Measurements from ENCODE around the gene ANAPC1. TPM values are rescaled to one million over a fixed set of nuclear protein-coding genes. Genes with fewer than 3 reads are reported as not detected.
"Not testable (repeated sequence)": the region's sequence is repeated elsewhere in the genome, so short reads cannot be mapped to it uniquely, and the experiment has no call there.

ANAPC1 gene
- total RNA-seq, 6 experiments from 2014 or later = 14.4 to 40.3 (median 17.7) TPM

DNA sequence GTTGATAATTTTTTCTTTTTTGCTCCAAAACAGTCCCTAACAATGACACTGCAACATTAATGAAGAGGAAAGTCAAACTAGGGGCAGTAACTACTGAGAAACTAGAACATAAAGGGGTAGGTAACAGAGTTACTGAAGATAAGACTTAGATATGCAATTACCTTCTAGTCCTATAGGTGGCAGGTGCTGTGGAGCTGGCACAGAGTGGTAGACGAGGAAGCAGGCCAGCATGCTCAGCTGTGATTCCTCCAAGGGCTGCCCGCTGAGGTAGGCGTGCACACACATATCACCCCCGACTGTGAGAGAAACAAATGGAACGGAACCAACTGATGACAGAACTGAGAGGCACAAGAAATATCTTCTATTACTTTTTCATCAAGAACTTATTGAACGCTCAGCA, 111.8 kb downstream of the ANAPC1 start:
- H3K9me3 ChIP-seq = not testable (repeated sequence)
- WGBS (ENCODE audit: insufficient coverage, low coverage, low lambda C conversion rate, missing lambda C conversion rate) = no CpG with 5 or more reads among the region's 6 CpGs
- ATAC-seq = peak; percentile 53 to 70 (median 56)

DNA sequence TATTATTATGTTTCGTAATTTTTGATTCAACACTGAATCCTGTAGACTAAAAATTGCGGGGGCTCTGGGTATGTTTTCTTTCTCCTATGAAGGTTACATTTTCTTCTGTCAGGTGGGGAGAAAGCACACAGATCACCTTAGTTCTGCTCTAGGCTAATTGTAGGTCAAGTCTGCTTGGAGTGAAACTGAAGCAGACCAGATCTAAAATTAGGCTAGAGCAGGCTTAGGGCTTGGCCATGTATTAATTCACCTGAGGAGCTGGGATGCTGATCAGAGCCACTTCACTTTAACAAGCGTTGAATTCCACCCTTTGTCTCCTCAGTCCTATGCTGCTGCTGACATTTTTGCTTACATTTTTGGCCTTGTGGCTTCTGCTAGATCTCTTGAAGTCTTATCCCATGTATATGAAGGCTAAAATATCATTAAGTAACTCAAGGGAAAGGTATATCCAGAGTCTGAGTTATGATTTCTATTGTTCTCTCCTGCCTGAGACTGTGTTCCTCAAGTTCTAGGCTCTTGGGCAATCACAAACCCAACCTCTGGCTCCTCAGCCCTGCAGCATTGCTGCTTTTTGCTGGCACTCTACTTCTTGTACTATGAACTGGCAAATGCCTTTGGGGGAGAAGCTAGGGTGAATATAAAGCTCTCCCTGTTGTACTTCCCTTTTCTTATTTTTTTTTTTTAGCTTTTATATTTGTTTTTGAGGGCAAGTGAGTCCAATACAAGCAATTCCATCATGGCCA, 112.9 kb downstream of the ANAPC1 start:
- H3K36me3 ChIP-seq; H3K27ac ChIP-seq; H3K4me3 ChIP-seq; H3K4me1 ChIP-seq; intact Hi-C loops (cut with DNase I); H3K27me3 ChIP-seq; DNase-seq; H3K9me3 ChIP-seq: not testable (repeated sequence)
- peak; percentile 21 to 64 (median 35) for ATAC-seq
- WGBS (ENCODE audit: insufficient coverage, low coverage, low lambda C conversion rate, missing lambda C conversion rate) = 92% methylated on average over 2 of the region's 3 CpGs

More for the DNA sequence above, 111.8 kb downstream of the ANAPC1 start:
- H3K4me3 ChIP-seq; H3K4me1 ChIP-seq; H3K36me3 ChIP-seq; intact Hi-C loops (cut with DNase I); H3K27me3 ChIP-seq; H3K27ac ChIP-seq; DNase-seq: not testable (repeated sequence)
- TF ChIP-seq, protein P1, sequence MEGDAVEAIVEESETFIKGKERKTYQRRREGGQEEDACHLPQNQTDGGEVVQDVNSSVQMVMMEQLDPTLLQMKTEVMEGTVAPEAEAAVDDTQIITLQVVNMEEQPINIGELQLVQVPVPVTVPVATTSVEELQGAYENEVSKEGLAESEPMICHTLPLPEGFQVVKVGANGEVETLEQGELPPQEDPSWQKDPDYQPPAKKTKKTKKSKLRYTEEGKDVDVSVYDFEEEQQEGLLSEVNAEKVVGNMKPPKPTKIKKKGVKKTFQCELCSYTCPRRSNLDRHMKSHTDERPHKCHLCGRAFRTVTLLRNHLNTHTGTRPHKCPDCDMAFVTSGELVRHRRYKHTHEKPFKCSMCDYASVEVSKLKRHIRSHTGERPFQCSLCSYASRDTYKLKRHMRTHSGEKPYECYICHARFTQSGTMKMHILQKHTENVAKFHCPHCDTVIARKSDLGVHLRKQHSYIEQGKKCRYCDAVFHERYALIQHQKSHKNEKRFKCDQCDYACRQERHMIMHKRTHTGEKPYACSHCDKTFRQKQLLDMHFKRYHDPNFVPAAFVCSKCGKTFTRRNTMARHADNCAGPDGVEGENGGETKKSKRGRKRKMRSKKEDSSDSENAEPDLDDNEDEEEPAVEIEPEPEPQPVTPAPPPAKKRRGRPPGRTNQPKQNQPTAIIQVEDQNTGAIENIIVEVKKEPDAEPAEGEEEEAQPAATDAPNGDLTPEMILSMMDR (IDR thresholded peaks at IDR 0.05) = peak in 1 of 4 donors; percentile 9

DNA sequence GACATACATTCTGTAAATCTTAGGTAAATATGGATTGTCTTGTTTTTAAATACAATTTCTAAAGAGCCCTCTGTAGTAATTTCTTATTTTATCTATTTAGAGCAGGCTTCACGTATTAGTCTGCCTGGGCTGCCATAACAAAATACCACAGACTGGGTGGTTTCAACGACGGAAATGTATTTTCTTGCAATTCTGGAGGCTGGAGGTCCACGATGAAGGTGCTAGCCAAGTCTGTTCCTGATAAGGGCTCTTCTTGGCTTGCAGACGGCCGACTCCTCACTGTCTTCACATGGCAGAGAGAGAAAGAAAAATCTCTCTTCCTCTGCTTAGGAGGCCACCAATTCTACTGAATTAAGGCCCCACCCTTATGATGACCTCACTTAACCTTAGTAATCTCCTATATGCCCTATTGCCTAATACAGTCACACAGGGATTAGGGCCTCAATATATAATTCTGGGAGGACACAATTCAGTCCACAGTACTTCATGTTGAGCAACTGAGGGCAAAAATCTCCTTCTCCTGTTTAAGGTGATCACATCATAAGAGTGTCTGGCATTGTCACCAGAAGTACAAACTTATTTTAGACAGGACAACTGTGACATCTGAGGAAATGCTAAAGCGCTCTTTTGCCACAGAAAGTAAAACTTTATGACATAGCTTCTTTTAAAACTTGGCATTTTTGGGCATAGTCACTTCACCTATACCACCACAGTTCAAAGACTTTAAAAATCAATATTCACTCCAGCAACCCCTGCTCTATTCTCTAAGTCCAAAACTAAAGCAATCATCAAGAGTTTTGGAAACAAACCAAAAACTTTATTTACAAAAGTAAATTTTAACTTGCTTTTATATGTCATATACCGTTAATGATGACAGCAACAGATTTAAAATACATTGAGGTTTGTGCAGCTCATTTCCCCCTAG, 115.5 kb downstream of the ANAPC1 start:
- 86% methylated on average over 5 of the region's 8 CpGs for WGBS (ENCODE audit: insufficient coverage, low coverage, low lambda C conversion rate, missing lambda C conversion rate)
- DNase-seq = not testable (repeated sequence)

DNA sequence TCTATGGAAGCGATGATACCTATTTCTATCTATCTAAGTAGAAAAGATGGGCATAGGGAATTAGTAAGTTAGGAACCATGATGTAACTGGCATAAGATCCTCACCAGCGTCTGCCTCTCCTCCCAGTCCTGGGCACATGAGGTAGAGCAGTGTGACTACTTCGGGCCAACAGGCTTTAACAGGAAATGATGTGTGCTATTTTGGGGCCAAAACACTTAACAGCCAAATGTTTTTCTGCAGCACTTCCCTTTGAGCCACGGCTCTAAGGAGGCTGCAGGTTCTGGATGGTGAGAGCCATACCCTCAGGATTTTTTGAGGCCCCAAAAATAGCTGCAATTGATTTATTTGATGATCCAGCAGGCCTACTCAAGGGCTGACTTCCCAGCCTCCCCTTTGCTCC, 116.9 kb downstream of the ANAPC1 start:
- WGBS (ENCODE audit: insufficient coverage, low coverage, low lambda C conversion rate, missing lambda C conversion rate) = 43% methylated on average over 1 of the region's 4 CpGs
- H3K27me3 ChIP-seq; intact Hi-C loops (cut with DNase I); H3K4me1 ChIP-seq; H3K36me3 ChIP-seq; H3K4me3 ChIP-seq; H3K27ac ChIP-seq; H3K9me3 ChIP-seq; DNase-seq: not testable (repeated sequence)
- peak in 1 of 4 donors; percentile 35 for ATAC-seq

More for the DNA sequence above, 115.5 kb downstream of the ANAPC1 start:
- H3K9me3 ChIP-seq; intact Hi-C loops (cut with DNase I); H3K4me1 ChIP-seq; H3K27me3 ChIP-seq; H3K27ac ChIP-seq; H3K4me3 ChIP-seq; H3K36me3 ChIP-seq: not testable (repeated sequence)
- peak; percentile 43 to 79 (median 55) for ATAC-seq

DNA sequence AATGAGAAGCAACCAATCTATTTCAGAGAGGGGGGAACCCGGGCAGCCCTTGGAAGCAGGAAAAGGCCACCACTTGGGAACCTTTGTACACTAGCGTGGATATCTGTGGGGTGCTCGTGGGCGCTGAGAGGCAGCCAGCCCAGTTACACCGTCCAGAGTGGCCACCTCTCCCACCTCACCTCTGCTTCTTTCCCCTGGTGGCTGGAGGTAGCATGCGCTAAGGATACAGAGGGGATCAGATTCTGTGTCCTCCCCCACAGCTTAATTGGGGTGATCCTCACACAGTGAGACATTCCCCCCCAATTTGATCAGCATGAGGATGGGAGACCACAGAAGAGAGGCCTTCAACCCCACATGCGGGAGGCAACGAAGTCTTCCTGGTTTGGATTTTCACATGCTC, 117.7 kb downstream of the ANAPC1 start:
- WGBS (ENCODE audit: insufficient coverage, low coverage, low lambda C conversion rate, missing lambda C conversion rate) = no CpG with 5 or more reads among the region's 8 CpGs
- not testable (repeated sequence) for ATAC-seq

DNA sequence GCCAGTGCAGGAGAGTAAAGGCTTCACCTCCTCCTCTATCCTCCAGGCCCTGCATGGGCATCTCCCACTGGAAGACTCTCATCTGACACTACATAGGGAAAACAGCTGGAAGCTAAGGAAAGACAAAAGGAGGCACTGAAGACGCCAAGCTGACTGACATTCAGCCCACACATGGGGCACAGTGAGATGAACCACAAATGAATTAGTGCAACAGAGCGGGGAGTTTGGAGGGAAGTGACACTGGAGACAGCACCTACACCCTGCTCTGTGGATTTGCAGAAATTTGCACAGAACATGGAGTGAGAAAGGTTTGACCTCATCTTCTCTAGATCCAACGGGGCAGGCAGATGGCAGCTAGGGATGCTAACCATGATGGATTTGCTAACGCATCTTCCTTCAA, 119.8 kb downstream of the ANAPC1 start:
- H3K4me3 ChIP-seq; H3K36me3 ChIP-seq; H3K27ac ChIP-seq; ATAC-seq; H3K27me3 ChIP-seq; DNase-seq; H3K9me3 ChIP-seq; intact Hi-C loops (cut with DNase I); H3K4me1 ChIP-seq: not testable (repeated sequence)
- WGBS (ENCODE audit: insufficient coverage, low coverage, low lambda C conversion rate, missing lambda C conversion rate) = 100% methylated on average over 1 of the region's 4 CpGs

More for the DNA sequence above, 117.7 kb downstream of the ANAPC1 start:
- H3K36me3 ChIP-seq; H3K4me1 ChIP-seq; H3K27me3 ChIP-seq; DNase-seq; H3K9me3 ChIP-seq; intact Hi-C loops (cut with DNase I); H3K4me3 ChIP-seq; H3K27ac ChIP-seq: not testable (repeated sequence)

DNA sequence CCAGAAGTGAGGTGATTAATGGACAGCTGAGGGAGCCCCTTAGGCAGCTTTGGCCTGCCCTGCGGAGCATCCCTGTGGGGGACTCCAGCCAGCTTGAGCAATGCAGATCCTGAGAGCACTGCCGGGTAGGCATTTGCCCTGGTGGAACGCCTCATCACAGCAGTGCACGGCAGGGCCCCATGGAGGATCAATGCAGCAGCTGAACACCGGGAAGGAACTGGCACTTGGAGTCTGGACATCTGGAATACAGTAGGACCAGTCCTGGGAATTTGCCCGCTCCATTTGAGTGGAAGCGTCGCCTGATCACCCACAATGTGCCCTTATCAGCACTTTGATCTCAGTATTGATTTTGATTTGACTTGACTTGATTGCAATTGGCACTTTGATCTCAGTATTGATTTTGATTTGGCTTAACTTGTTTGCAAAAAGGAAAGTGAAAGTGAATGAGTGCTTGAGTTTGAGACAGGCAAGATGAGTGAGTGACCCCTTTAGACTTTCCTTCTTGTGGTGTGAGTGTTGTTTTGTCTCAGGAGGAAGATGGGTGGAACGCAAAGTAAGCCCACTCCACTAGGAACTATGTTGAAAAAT, 123.2 kb downstream of the ANAPC1 start:
- H3K27me3 ChIP-seq; H3K9me3 ChIP-seq; intact Hi-C loops (cut with DNase I); H3K4me1 ChIP-seq; H3K36me3 ChIP-seq; H3K4me3 ChIP-seq; H3K27ac ChIP-seq: not testable (repeated sequence)
- WGBS (ENCODE audit: insufficient coverage, low coverage, low lambda C conversion rate, missing lambda C conversion rate) = 40% methylated on average over 1 of the region's 9 CpGs
- DNase-seq (peak; percentile 56 to 60 (median 57)), ATAC-seq (peak; percentile 83 to 94 (median 90))

DNA sequence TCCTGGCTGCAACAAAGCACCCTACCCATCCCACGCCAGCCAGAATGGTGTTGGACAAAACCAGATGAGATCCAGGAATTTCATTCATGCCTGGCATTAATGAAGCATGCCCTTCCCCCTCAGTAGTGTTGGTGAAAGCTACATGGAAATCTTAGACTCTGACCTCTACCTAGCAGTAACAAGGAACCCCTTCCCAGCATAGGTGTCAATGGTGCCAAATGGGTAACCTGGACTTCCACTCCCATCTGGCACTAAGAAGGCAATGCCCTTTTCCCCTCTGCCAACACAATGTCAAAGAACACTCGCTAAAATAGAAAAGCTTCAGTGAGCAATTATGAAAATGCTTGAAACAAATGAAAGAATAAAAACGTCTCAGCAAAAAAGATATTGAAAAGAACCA, 131.5 kb downstream of the ANAPC1 start:
- intact Hi-C loops (cut with DNase I); H3K27me3 ChIP-seq; H3K36me3 ChIP-seq; H3K27ac ChIP-seq; H3K4me1 ChIP-seq; H3K9me3 ChIP-seq; DNase-seq; H3K4me3 ChIP-seq: not testable (repeated sequence)
- ATAC-seq = peak; percentile 65 to 88 (median 68)
- 63% methylated on average over 1 of the region's 3 CpGs for WGBS (ENCODE audit: insufficient coverage, low coverage, low lambda C conversion rate, missing lambda C conversion rate)

DNA sequence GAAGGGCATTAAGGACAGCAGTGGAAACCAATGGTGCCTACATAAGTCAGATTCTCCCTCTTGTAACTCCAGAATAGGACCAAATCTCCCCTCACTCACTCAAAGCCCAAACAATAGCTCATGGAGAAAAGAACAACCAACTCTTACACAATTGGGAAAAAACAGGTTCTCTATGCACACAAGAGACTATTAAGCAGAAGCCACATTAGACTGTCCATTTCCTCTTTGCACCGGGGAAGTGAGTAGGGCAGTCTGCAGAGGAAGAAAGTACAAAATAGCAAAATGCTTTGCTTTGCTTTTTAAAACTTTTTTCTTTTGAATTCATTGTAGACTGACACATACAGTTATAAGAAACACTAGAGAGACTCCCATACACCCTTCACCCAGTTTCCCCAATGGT, 133.4 kb downstream of the ANAPC1 start:
- H3K9me3 ChIP-seq; DNase-seq; H3K27ac ChIP-seq; H3K4me1 ChIP-seq; H3K36me3 ChIP-seq; intact Hi-C loops (cut with DNase I); H3K27me3 ChIP-seq; H3K4me3 ChIP-seq: not testable (repeated sequence)
- peak in 2 of 4 donors; percentile 8 to 37 for ATAC-seq
- WGBS (ENCODE audit: insufficient coverage, low coverage, low lambda C conversion rate, missing lambda C conversion rate) = 63% methylated on average over 1 of the region's 1 CpG

DNA sequence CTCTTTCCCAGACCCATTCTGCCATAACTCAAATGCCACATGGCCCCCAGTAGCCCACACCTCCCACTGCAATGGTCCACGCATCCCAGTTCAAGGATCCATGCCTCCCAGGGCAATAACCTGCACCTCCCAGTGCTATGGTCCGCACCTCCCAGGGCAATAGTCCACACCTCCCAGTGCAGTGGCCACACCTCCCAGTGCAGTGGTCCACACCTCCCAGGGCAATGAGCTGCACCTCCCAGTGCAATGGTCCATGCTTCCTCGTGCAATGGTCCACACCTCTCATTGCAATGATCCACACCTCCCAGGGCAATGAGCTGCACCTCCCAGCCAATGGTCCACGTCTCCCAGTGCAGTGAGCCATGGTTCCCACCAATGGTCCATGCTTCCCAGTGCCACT, 135.6 kb downstream of the ANAPC1 start:
- peak in 1 of 4 donors; percentile 16 for ATAC-seq

More for the DNA sequence above, 135.6 kb downstream of the ANAPC1 start:
- H3K36me3 ChIP-seq; intact Hi-C loops (cut with DNase I); H3K4me3 ChIP-seq; H3K9me3 ChIP-seq; H3K27me3 ChIP-seq; H3K4me1 ChIP-seq; H3K27ac ChIP-seq; DNase-seq: not testable (repeated sequence)
- WGBS (ENCODE audit: insufficient coverage, low coverage, low lambda C conversion rate, missing lambda C conversion rate) = no CpG with 5 or more reads among the region's 4 CpGs

Data from right lobe of liver (tissue), 6 donors.